NCI-H446 (cell line): Measurements from ENCODE around the gene NDUFB11.
"Not testable (repeated sequence)": the region's sequence is repeated elsewhere in the genome, so short reads cannot be mapped to it uniquely, and the experiment has no call there.

Experiments
- DNase-seq, 2 experiments: peaks; one replicate each; lab custom pipeline; 2025; lab: John Stamatoyannopoulos, UW

Gene NDUFB11

GRCh38 chrX:47146121-47146935 is 1.8 kb upstream of the NDUFB11 start:
- DNase-seq, result peak in 1 of 2 experiments; percentile 11

- peak; percentile 55 to 69 for DNase-seq
These were observed 1.1 kb upstream of the NDUFB11 start for GRCh38 chrX:47145395-47146120.

- DNase-seq, result no peak
These were observed 442 bp downstream of the NDUFB11 start for GRCh38 chrX:47143894-47144625.

GRCh38 chrX:47138171-47138570 is 6.3 kb downstream of the NDUFB11 start:
- DNase-seq, result no peak

GRCh38 chrX:47135650-47136049 is 8.9 kb downstream of the NDUFB11 start:
- not testable (repeated sequence) for DNase-seq

- DNase-seq, result no peak
These were observed 11.0 kb downstream of the NDUFB11 start for GRCh38 chrX:47133493-47133892.

- DNase-seq, result no peak
These were observed 14.6 kb downstream of the NDUFB11 start for GRCh38 chrX:47129899-47130358.

GRCh38 chrX:47129157-47129898 is 15.2 kb downstream of the NDUFB11 start:
- DNase-seq, result peak; percentile 90 to 94

GRCh38 chrX:47124466-47124865 is 20.0 kb downstream of the NDUFB11 start:
- DNase-seq, result not testable (repeated sequence)

GRCh38 chrX:47116551-47117110 is 27.9 kb downstream of the NDUFB11 start:
- DNase-seq, result not testable (repeated sequence)

- no peak for DNase-seq
These were observed 32.1 kb downstream of the NDUFB11 start for GRCh38 chrX:47112316-47112954.

- not testable (repeated sequence) for DNase-seq
These were observed 33.4 kb downstream of the NDUFB11 start for GRCh38 chrX:47110936-47111615.

GRCh38 chrX:47101206-47101605 is 43.3 kb downstream of the NDUFB11 start:
- no peak for DNase-seq

- DNase-seq, result no peak
These were observed 46.0 kb downstream of the NDUFB11 start for GRCh38 chrX:47098338-47099094.

- DNase-seq, result no peak
These were observed 47.5 kb downstream of the NDUFB11 start for GRCh38 chrX:47097018-47097417.

- DNase-seq, result no peak
These were observed 50.6 kb downstream of the NDUFB11 start for GRCh38 chrX:47093860-47094259.

- DNase-seq, result peak in 1 of 2 experiments; percentile 45
These were observed 51.3 kb downstream of the NDUFB11 start for GRCh38 chrX:47093248-47093647.
